Endothelial cell of umbilical vein (primary cell): Measurements from ENCODE around the gene BLOC1S3. TPM values are rescaled to one million over a fixed set of nuclear protein-coding genes. Genes with fewer than 3 reads are reported as not detected.

Experiments used
- polyA plus RNA-seq, 4 experiments: library from polyadenylated mRNA; depleted of rRNA in 3 of 4; stranded (reverse) in 3 of 4; unstranded in 1 of 4; fragments of >200 nt; gene quantifications; 2 replicates each; pipeline versions ENCODE4 v1.2.1 to v1.2.3, GENCODE V29; 2011 to 2012; ENCODE audit warnings: missing spikeins in 1 of 4
- total RNA-seq: library from RNA; stranded (reverse); gene quantifications from 2 replicates; pipeline ENCODE4 v1.2.3, GENCODE V29; 2021

BLOC1S3 gene
- total and polyA plus RNA-seq, 2 donors (not counting 3 experiments of a cell fraction or from before 2014, with no cell fraction given): 13.6 to 17.4 TPM

Other genes starting within 250 kb of the BLOC1S3 start
- not detected in 2 replicates for gene APOC4, start 236.5 kb upstream of the BLOC1S3 start, total RNA-seq
- gene APOC4, start 236.5 kb upstream of the BLOC1S3 start, polyA plus RNA-seq: not detected in 2 replicates
- not detected in 2 replicates for gene APOC2, start 232.7 kb upstream of the BLOC1S3 start, total RNA-seq
- not detected in 2 replicates for gene APOC2, start 232.7 kb upstream of the BLOC1S3 start, polyA plus RNA-seq
- gene CLPTM1, start 223.4 kb upstream of the BLOC1S3 start, total RNA-seq: 108 and 115 TPM in 2 replicates
- 176 and 200 TPM in 2 replicates for gene CLPTM1, start 223.4 kb upstream of the BLOC1S3 start, polyA plus RNA-seq
- 10.5 and 13.2 TPM in 2 replicates for gene RELB, start 177.3 kb upstream of the BLOC1S3 start, total RNA-seq
- gene RELB, start 177.3 kb upstream of the BLOC1S3 start, polyA plus RNA-seq: 14.4 and 19.8 TPM in 2 replicates
- gene CLASRP, start 139.7 kb upstream of the BLOC1S3 start, total RNA-seq: 70.7 and 77.0 TPM in 2 replicates
- gene CLASRP, start 139.7 kb upstream of the BLOC1S3 start, polyA plus RNA-seq: 30.5 and 40.7 TPM in 2 replicates
- gene ZNF296, start 102.3 kb upstream of the BLOC1S3 start, total RNA-seq: 1.8 and 2.1 TPM in 2 replicates
- gene ZNF296, start 102.3 kb upstream of the BLOC1S3 start, polyA plus RNA-seq: 0.35 and 0.46 TPM in 2 replicates
- gene GEMIN7, start 99.5 kb upstream of the BLOC1S3 start, total RNA-seq: 30.3 and 34.2 TPM in 2 replicates
- 53.7 and 55.6 TPM in 2 replicates for gene GEMIN7, start 99.5 kb upstream of the BLOC1S3 start, polyA plus RNA-seq
- 27.1 and 28.5 TPM in 2 replicates for gene PPP1R37, start 85.6 kb upstream of the BLOC1S3 start, total RNA-seq
- 16.2 and 18.6 TPM in 2 replicates for gene PPP1R37, start 85.6 kb upstream of the BLOC1S3 start, polyA plus RNA-seq
- not detected in 2 replicates for gene NKPD1, start 17.8 kb upstream of the BLOC1S3 start, total RNA-seq
- 0.04 and 0.05 TPM in 2 replicates for gene NKPD1, start 17.8 kb upstream of the BLOC1S3 start, polyA plus RNA-seq
- 12.6 and 18.1 TPM in 2 replicates for gene TRAPPC6A, start 547 bp upstream of the BLOC1S3 start, total RNA-seq
- 45.4 and 46.6 TPM in 2 replicates for gene TRAPPC6A, start 547 bp upstream of the BLOC1S3 start, polyA plus RNA-seq
- gene EXOC3L2, start 66.6 kb downstream of the BLOC1S3 start, total RNA-seq: 0.66 and 1.2 TPM in 2 replicates
- gene EXOC3L2, start 66.6 kb downstream of the BLOC1S3 start, polyA plus RNA-seq: 1.7 and 1.8 TPM in 2 replicates
- 50.0 and 51.6 TPM in 2 replicates for gene MARK4, start 72.5 kb downstream of the BLOC1S3 start, total RNA-seq
- gene MARK4, start 72.5 kb downstream of the BLOC1S3 start, polyA plus RNA-seq: 13.9 and 14.4 TPM in 2 replicates
- gene CKM, start 144.1 kb downstream of the BLOC1S3 start, total RNA-seq: not detected in 2 replicates
- not detected in 2 replicates for gene CKM, start 144.1 kb downstream of the BLOC1S3 start, polyA plus RNA-seq
- not detected in 2 replicates for gene KLC3, start 162.0 kb downstream of the BLOC1S3 start, total RNA-seq
- not detected in 2 replicates for gene KLC3, start 162.0 kb downstream of the BLOC1S3 start, polyA plus RNA-seq
- 55.4 and 59.9 TPM in 2 replicates for gene ERCC2, start 191.8 kb downstream of the BLOC1S3 start, total RNA-seq
- gene ERCC2, start 191.8 kb downstream of the BLOC1S3 start, polyA plus RNA-seq: 61.8 and 79.6 TPM in 2 replicates
- 77.4 and 84.4 TPM in 2 replicates for gene PPP1R13L, start 226.3 kb downstream of the BLOC1S3 start, total RNA-seq
- 27.8 and 28.5 TPM in 2 replicates for gene PPP1R13L, start 226.3 kb downstream of the BLOC1S3 start, polyA plus RNA-seq
- 18.0 and 19.5 TPM in 2 replicates for gene POLR1G, start 227.9 kb downstream of the BLOC1S3 start, total RNA-seq
- gene POLR1G, start 227.9 kb downstream of the BLOC1S3 start, polyA plus RNA-seq: 6.6 and 6.7 TPM in 2 replicates
- gene ERCC1, start 245.1 kb downstream of the BLOC1S3 start, total RNA-seq: 81.8 and 82.6 TPM in 2 replicates
- 126 and 146 TPM in 2 replicates for gene ERCC1, start 245.1 kb downstream of the BLOC1S3 start, polyA plus RNA-seq